Omental fat pad (tissue), 4 donors: ENCODE results near the gene ASCC3. TPM values are rescaled to one million over a fixed set of nuclear protein-coding genes. Genes with fewer than 3 reads are reported as not detected.

Source experiments
- ATAC-seq: fragments of 150-250 bp; one replicate; pipeline ENCODE4 v1.9.1; 2016; ENCODE audit warnings: mild to moderate bottlenecking, moderate library complexity; ENCODE audit not compliant: low FRiP score
- DNase-seq: peaks from one replicate; pipeline ENCODE4 v3.0.0-alpha.2; 2019; ENCODE audit warnings: low spot score
- CTCF ChIP-seq, 3 donors: fragments of 450-650 bp; IDR thresholded peaks; one replicate each; pipeline ENCODE4 v1.5.1; 2016 to 2017; ENCODE audit warnings: antibody characterized with exemption in 3 of 3, mild to moderate bottlenecking in 3 of 3, moderate library complexity in 2 of 3
- total RNA-seq, 4 donors: library from RNA; depleted of rRNA; stranded (reverse); fragments of >200 nt; gene quantifications; one replicate each; pipeline ENCODE4 v1.1.0, GENCODE V29; 2016

Gene ASCC3
- total RNA-seq, 4 donors from 2014 or later, result 20.1 to 44.8 (median 25.9) TPM

GRCh38 chr6:100691972-100692371, 189.2 kb downstream of the ASCC3 start:
- no peak for TF ChIP-seq CTCF (IDR thresholded peaks at IDR 0.05)
- DNase-seq, result no peak
- no peak for ATAC-seq

GRCh38 chr6:100686216-100686615, 194.9 kb downstream of the ASCC3 start:
- no peak for TF ChIP-seq CTCF (IDR thresholded peaks at IDR 0.05)
- ATAC-seq (no peak), DNase-seq (no peak)

- TF ChIP-seq CTCF (IDR thresholded peaks at IDR 0.05), result no peak
- no peak for ATAC-seq
- DNase-seq, result no peak
These were observed 195.4 kb downstream of the ASCC3 start for GRCh38 chr6:100685747-100686146.

- ATAC-seq (no peak), DNase-seq (no peak)
- no peak for TF ChIP-seq CTCF (IDR thresholded peaks at IDR 0.05)
These were observed 201.0 kb downstream of the ASCC3 start for GRCh38 chr6:100680163-100680562.

GRCh38 chr6:100678027-100678426, 203.1 kb downstream of the ASCC3 start:
- DNase-seq (no peak), ATAC-seq (no peak)
- TF ChIP-seq CTCF (IDR thresholded peaks at IDR 0.05), result no peak

GRCh38 chr6:100677240-100677639, 203.9 kb downstream of the ASCC3 start:
- ATAC-seq, result no peak
- no peak for TF ChIP-seq CTCF (IDR thresholded peaks at IDR 0.05)
- DNase-seq, result no peak

GRCh38 chr6:100673641-100674040, 207.5 kb downstream of the ASCC3 start:
- no peak for ATAC-seq
- DNase-seq, result no peak

More at GRCh38 chr6:100673641-100674040, 207.5 kb downstream of the ASCC3 start:
- TF ChIP-seq CTCF (IDR thresholded peaks at IDR 0.05), result no peak
